ENCODE data around the gene C9orf50.

DNA sequence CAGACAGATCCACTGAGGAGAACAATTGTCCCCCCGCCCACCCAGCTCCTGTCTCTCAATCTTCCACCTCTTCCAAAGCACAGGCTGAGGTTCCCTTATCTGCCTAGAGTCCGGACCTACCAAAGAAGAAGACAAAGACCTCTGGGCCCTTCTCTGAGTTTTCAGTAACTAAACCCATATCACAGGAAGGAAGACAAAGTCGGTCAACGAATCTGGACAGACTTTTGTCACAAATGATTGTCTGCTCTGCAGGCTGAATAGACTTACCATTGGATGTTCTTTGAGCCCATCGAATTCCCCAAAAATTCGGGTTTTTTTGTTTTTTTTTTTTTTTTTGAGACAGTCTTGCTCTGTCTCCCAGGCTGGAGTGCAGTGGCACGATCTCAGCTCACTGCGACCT is 58.0 kb downstream of the C9orf50 start:
- TF ChIP-seq, protein P1, sequence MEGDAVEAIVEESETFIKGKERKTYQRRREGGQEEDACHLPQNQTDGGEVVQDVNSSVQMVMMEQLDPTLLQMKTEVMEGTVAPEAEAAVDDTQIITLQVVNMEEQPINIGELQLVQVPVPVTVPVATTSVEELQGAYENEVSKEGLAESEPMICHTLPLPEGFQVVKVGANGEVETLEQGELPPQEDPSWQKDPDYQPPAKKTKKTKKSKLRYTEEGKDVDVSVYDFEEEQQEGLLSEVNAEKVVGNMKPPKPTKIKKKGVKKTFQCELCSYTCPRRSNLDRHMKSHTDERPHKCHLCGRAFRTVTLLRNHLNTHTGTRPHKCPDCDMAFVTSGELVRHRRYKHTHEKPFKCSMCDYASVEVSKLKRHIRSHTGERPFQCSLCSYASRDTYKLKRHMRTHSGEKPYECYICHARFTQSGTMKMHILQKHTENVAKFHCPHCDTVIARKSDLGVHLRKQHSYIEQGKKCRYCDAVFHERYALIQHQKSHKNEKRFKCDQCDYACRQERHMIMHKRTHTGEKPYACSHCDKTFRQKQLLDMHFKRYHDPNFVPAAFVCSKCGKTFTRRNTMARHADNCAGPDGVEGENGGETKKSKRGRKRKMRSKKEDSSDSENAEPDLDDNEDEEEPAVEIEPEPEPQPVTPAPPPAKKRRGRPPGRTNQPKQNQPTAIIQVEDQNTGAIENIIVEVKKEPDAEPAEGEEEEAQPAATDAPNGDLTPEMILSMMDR (IDR thresholded peaks at IDR 0.05; ENCODE audit: low read depth, low read length): no peak
- TF ChIP-seq POLR2A (IDR thresholded peaks at IDR 0.05; ENCODE audit: extremely low read depth, insufficient read length): no peak
- TF ChIP-seq, protein P2, sequence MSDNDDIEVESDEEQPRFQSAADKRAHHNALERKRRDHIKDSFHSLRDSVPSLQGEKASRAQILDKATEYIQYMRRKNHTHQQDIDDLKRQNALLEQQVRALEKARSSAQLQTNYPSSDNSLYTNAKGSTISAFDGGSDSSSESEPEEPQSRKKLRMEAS (IDR thresholded peaks at IDR 0.05; ENCODE audit: low read depth, low read length): no peak
- TF ChIP-seq MYC (IDR thresholded peaks at IDR 0.05; ENCODE audit: low read depth, low read length): no peak

Data from NB4 (cell line).